ENCODE measurements around the gene HES7.

GRCh38 chr17:8122422-8122923 lies 1.4 kb downstream of the HES7 start:
- TF ChIP-seq POLR2A (IDR thresholded peaks at IDR 0.05) (no peak), CTCF (IDR thresholded peaks at IDR 0.05) (no peak)
